Skeletal muscle tissue (tissue), 4 donors: ENCODE results near the gene PIP4K2C. TPM values are rescaled to one million over a fixed set of nuclear protein-coding genes. Genes with fewer than 3 reads are reported as not detected.

Experiments
- H3K27ac ChIP-seq: one replicate; pipeline ENCODE4 v1.7.0; 2013; ENCODE audit warnings: mild to moderate bottlenecking, low read depth, low read length, inconsistent platforms
- H3K27me3 ChIP-seq, 3 donors: one replicate each; pipeline ENCODE4 v1.7.0; 2013; ENCODE audit warnings: low read length in 3 of 3; ENCODE audit not compliant: control insufficient read depth in 3 of 3, insufficient read depth in 3 of 3
- H3K36me3 ChIP-seq, 3 donors: one replicate each; pipeline ENCODE4 v1.7.0; 2013; ENCODE audit warnings: low read length in 3 of 3; ENCODE audit not compliant: control insufficient read depth in 3 of 3, insufficient read depth in 3 of 3
- H3K4me1 ChIP-seq, 3 donors: one replicate each; pipeline ENCODE4 v1.7.0; 2013; ENCODE audit warnings: low read length in 3 of 3, mild to moderate bottlenecking in 3 of 3; ENCODE audit not compliant: control insufficient read depth in 3 of 3, insufficient read depth in 3 of 3
- H3K4me3 ChIP-seq, 3 donors: one replicate each; pipeline ENCODE4 v1.7.0; 2013; ENCODE audit warnings: low read length in 3 of 3
- H3K9ac ChIP-seq, 3 donors: one replicate each; pipeline ENCODE4 v1.7.0; 2013; ENCODE audit warnings: low read length in 3 of 3, mild to moderate bottlenecking in 3 of 3, moderate library complexity in 2 of 3, low read depth in 1 of 3
- H3K9me3 ChIP-seq, 3 donors: one replicate each; pipeline ENCODE4 v1.7.0; 2013; ENCODE audit warnings: low read length in 3 of 3; ENCODE audit not compliant: control insufficient read depth in 3 of 3
- total RNA-seq: library from RNA; depleted of rRNA; stranded (reverse); fragments of >200 nt; gene quantifications from one replicate; pipeline ENCODE4 v1.2.3, GENCODE V29; 2014
- donor health status: Osteomylitis.

The PIP4K2C gene
- total RNA-seq, 1 donor from 2014 or later = 5.7 TPM

DNA sequence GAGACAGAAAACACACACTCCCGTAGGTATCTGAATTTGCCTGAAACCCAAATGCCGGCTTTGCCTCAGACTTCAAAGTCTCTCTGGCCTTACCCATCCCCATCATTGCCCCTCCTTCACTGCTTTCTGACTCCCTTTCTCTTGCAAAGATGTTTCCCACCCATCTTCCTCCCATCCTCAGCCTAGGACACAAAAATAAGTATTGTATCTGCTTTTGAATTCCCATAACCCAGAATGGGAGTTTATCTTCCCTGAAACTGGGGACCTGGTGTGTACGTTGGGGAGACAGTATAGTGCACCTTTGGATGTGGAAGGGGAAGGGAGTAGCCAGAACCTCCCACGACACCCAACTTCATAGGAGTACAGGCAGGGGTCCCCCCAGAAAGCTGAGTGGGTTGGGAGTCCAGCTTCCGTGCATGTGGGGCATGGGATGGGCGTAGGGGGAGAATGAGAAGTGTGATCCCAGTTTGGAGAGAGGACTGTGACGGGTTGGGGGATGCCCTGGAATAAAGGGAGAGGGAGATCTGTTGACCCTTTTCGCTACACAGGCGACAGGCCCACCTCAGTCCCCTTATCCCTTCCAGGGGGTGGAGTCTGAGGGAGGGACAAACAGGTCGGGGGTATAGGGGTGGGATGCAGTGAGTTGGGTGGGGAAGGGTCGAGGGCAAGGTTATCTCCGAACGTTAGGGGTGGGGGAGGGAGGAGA lies 41.6 kb upstream of the PIP4K2C start:
- Histone ChIP-seq H3K4me1 (peaks cover 21 to 22% (median 22%) of the 10 kb centered on the region in 3 donors), H3K27me3 (peaks cover 29 to 42% (median 34%) of the 10 kb centered on the region in 3 donors), H3K4me3 (no peak overlapping the region), H3K27ac (no peak overlapping the region), H3K9ac (no peak overlapping the region), H3K36me3 (no peaks in the 10 kb centered on the region), H3K9me3 (no peaks in the 10 kb centered on the region)

DNA sequence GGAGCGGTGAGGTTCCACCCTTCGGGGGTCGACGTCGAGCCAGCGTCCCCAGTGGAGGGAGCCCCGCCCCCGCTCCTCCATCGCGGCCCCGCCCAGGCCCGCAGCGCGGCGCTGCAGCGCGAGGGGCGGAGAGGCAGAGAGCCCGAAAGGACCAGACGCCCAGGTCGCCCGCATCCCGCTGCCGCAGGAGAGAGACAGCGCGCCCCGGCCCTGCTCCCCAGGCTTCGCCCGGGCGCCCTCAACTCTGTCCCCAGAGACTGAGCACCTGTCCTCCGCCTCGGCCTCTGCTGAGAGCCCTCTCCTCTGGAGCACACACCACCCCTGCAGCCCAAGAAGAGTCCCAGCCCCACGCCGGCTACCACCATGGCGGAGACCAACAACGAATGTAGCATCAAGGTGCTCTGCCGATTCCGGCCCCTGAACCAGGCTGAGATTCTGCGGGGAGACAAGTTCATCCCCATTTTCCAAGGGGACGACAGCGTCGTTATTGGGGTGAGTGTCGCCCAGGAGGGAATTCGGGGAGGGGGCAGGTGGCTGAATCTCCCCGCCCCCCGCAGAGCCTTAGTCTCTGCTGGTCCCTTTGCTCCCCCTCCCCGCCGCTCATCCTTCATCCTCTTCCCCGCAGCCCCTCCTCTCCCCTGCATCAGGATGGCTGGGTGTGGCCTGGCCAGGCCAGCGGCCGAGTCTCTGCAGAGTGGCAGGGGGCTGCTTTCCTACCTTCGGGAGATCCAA lies 40.9 kb upstream of the PIP4K2C start, which contains the start of gene KIF5A:
Gene KIF5A, plus strand, starts transcription at position 136 of the 732 bp plus-strand sequence. Its CDS starts 228 bp downstream, at position 364.
- H3K9me3 ChIP-seq = no peaks in the 10 kb centered on the region
- H3K27ac ChIP-seq = no peak within 1 kb of the TSS
- H3K4me3 ChIP-seq = peak within 1 kb of the TSS in 2 of 3 donors; percentile 32 to 45
- H3K4me1 ChIP-seq = peaks cover 17 to 19% (median 18%) of the 10 kb centered on the region in 3 donors
- H3K36me3 ChIP-seq = no peaks in the 10 kb centered on the region
- peaks cover 29 to 42% (median 34%) of the 10 kb centered on the region in 3 donors for H3K27me3 ChIP-seq
- H3K9ac ChIP-seq = peak within 1 kb of the TSS; percentile 8 to 43 (median 23)

DNA sequence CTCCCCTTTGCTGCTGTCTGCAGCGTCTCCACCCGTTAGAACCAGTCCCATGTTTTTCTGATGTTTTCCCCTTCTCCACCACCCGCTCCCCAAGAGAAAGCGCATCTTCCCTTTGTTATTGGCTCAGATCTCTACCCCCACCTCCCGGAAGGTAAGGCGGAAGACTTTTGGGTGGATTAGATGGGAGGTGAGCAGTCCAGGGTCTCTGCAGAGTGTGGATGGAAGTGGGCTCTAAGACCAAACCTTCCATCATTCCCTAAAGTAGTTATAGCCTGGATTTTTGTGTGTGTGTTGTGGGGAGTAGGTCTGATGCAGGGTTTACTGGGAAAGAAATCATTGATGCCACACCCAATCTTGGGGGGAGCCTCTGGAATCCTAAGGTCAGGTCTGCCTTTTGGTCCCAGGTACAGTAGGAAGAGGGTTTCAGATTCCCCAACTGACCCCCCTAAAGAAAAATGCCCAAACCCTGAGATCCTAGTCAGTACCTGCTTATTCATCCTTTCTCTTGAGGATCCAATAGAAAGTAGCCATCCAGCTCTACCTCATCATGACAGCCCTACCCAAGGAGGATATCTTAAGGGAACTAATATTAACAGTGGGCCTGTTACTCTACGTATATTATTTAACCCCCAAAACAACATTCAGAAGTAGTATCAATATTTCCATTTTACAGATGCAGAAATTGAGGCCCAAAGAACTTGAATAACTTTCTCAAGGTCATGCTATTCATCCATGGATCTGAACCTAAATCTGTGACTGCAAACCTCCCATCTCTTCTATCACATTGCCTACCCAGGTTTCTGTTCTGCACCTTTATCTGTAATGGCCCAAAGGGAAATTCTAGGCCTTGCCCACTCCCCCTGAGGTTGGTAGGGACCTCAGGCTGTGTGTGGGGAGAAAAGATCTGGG lies 40.1 kb upstream of the PIP4K2C start:
- H3K9ac ChIP-seq = no peak overlapping the region
- H3K9me3 ChIP-seq = no peaks in the 10 kb centered on the region
- H3K36me3 ChIP-seq = no peaks in the 10 kb centered on the region
- peaks cover 11 to 13% (median 11%) of the 10 kb centered on the region in 3 donors for H3K4me1 ChIP-seq
- H3K27me3 ChIP-seq = peaks cover 29 to 42% (median 34%) of the 10 kb centered on the region in 3 donors
- H3K4me3 ChIP-seq = no peak overlapping the region
- H3K27ac ChIP-seq = no peak overlapping the region

DNA sequence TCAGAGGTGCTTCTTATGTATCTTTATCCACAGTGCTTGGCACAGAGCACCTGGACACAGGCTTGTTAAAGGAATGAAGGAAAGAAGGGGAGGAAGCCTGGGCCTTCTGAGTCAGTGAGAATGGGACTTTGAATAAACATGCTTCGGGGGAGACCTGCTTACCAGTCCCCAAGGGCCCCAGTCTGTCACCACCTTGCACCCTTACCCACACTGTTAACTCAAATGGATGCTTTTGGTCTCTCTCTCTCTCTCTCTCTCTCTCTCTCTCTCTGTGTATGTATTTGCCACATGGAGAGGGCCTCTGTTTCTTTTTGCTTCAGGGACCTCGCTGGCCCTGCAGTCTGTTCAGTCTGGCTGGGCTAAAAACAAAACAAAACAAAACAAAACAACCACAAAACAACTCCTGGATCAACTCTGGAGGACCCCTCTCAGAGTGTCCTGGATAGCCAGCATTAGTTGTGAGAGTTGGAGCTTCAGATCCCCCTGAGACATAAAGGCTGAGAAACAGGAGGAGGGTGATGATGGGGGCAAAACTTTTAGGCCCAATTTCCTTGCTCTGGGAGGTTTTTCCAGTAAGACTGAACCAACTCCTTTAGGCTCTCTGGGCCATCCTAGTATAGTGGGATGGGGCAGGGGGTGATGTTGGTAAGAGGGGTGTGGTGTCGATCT lies 39.2 kb upstream of the PIP4K2C start:
- no peak overlapping the region for H3K9ac ChIP-seq
- H3K4me3 ChIP-seq = no peak overlapping the region
- peaks cover 4 to 6% (median 4%) of the 10 kb centered on the region in 3 donors for H3K4me1 ChIP-seq
- H3K27ac ChIP-seq = no peak overlapping the region
- H3K36me3 ChIP-seq = no peaks in the 10 kb centered on the region
- peaks cover 29 to 42% (median 34%) of the 10 kb centered on the region in 3 donors for H3K27me3 ChIP-seq
- no peaks in the 10 kb centered on the region for H3K9me3 ChIP-seq

DNA sequence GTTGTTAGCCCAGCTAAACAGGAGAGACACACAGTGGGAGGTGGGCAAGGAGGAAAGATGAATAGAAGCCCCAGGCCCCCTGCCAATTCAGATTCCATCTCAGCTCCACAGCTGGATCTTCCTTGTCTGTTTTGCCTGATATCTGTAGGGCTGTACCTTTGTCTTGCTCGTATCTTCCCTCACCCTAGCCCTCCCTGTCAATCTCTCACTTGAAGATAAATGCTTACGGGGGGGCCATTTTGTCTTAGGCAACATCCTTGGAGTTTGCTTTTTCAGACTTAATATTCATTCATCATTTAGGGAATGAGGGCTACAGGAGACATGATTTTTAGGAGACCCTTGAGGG lies 38.7 kb upstream of the PIP4K2C start:
- H3K27me3 ChIP-seq = peaks cover 29 to 42% (median 34%) of the 10 kb centered on the region in 3 donors

DNA sequence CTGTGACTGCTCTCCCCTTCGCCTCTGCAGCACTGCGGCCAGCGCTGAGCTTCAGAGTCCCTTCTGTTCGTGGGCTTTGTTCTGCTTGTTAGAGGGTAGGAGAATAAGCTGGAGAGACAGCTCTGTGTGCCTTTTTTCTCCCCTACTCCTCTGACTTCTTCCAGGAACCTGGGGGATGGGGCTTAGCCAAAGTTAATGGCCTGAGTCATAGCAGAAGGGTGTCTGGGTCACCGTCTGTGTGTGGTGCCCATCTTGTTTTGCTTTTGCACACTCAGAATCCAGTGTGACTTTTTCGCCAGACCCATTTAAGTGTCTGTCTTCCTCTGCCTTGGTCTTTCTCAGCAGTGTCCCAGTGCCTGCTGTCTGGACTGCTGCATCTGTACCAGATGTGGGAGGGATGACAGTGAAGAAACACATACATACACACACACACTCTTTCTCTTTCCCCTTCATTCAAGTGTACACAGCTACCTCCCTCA lies 38.1 kb upstream of the PIP4K2C start:
- Histone ChIP-seq H3K4me3 (no peak overlapping the region), H3K9me3 (no peaks in the 10 kb centered on the region), H3K36me3 (no peaks in the 10 kb centered on the region), H3K4me1 (peaks cover 4% of the 10 kb centered on the region in 3 donors), H3K27ac (no peak overlapping the region), H3K9ac (no peak overlapping the region), H3K27me3 (peaks cover 29 to 42% (median 34%) of the 10 kb centered on the region in 3 donors)

More for the DNA sequence above, 38.7 kb upstream of the PIP4K2C start:
- Histone ChIP-seq H3K9ac (no peak overlapping the region), H3K9me3 (no peaks in the 10 kb centered on the region), H3K4me1 (peaks cover 4 to 5% (median 4%) of the 10 kb centered on the region in 3 donors), H3K27ac (no peak overlapping the region), H3K4me3 (no peak overlapping the region), H3K36me3 (no peaks in the 10 kb centered on the region)

DNA sequence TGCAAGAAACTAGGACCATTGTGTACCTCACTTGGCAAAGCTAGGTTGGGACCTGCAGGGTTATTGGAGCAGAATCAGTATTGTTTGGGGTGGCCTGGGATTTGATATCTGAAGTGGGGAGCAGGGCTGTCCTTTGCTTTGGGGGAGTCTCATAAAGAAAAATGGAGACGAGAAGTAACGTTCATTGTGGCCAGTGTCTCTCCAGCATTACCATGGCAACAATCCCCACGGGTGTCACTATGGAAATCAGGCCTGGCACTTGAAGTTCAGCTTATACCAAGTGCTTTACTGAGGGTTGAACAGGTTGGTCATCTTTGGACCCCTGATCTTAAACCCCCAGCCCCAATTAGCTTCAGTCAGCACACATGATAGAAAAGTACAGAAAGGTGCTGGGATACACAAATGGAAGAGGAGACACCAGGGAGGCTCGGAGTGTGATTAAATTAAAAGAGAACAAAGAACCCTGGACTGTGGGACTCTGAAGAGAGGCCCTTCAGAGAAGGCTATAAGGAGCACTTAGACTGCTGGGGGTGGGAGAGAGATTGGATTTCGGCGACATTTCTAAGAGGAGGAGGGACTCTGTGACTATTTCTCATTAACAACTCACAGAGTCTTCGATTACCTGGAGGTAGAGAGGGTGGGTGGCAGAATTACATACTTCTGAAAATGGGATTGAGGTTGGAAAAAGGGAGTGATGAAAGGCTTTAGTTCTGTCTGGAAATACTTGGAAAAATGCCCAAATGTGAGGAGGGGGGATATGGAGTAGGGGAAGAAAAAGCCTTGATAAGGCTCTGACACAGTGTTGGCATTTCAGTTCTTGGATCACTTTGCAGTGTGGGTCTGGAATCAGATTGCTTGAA lies 37.4 kb upstream of the PIP4K2C start:
- Histone ChIP-seq H3K9me3 (no peaks in the 10 kb centered on the region), H3K9ac (no peak overlapping the region), H3K27ac (no peak overlapping the region), H3K36me3 (no peaks in the 10 kb centered on the region), H3K4me1 (peaks cover 4% of the 10 kb centered on the region in 3 donors), H3K4me3 (no peak overlapping the region), H3K27me3 (peaks cover 28 to 40% (median 32%) of the 10 kb centered on the region in 3 donors)

DNA sequence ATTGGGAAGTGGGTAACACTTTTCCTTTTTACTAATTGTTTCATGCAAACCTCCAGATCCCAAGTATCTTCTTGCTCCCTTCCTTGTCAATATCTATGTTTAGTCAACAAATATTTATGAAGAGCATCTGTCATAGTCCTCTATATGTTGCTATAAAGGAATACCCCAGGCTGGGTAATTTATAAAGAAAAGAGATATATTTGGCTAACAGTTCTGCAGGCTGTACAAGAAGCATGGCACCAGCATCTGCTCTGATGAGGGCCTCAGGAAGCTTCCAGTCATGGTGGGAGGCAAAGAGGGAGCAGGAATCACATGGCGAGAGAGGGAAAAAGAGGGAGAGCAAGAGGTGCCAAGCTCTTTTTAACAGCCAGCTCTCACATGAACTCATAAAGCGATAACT lies 36.5 kb upstream of the PIP4K2C start:
- Histone ChIP-seq H3K4me1 (peaks cover 4% of the 10 kb centered on the region in 3 donors), H3K9me3 (no peaks in the 10 kb centered on the region), H3K27me3 (peaks cover 20 to 31% (median 24%) of the 10 kb centered on the region in 3 donors), H3K9ac (no peak overlapping the region), H3K4me3 (no peak overlapping the region), H3K27ac (no peak overlapping the region), H3K36me3 (no peaks in the 10 kb centered on the region)
